Gastrocnemius medialis (tissue), 4 donors: ENCODE measurements around the gene LMBRD2.

Experiments used
- CTCF ChIP-seq, 5 experiments: fragments of 450-650 bp in 3 of 5; fragments of 200-600 bp in 2 of 5; sonication (generic) in 2 of 5; IDR thresholded peaks in 4 of 5; conservative IDR thresholded peaks in 1 of 5; 1 replicate in 4 of 5; 2 replicates in 1 of 5; pipeline ENCODE4 v1.5.1; 2016 to 2019; ENCODE audit warnings: antibody characterized with exemption in 5 of 5, mild to moderate bottlenecking in 3 of 5, moderate library complexity in 3 of 5
- POLR2A ChIP-seq, 2 donors: fragments of 450-650 bp; IDR thresholded peaks; one replicate each; pipeline ENCODE4 v1.6.1; 2017; ENCODE audit warnings: antibody characterized with exemption in 2 of 2, mild to moderate bottlenecking in 2 of 2, moderate library complexity in 2 of 2

GRCh38 chr5:36089989-36090388, 61.7 kb downstream of the LMBRD2 start:
- TF ChIP-seq CTCF (IDR thresholded peaks at IDR 0.05 in 4 of 5, conservative IDR thresholded peaks at IDR 0.05 in 1 of 5) = no peak
- no peak for TF ChIP-seq POLR2A (IDR thresholded peaks at IDR 0.05)
